Measurements from ENCODE around the gene APOC1. TPM values are rescaled to one million over a fixed set of nuclear protein-coding genes. Genes with fewer than 3 reads are reported as not detected.
"Not testable (repeated sequence)": the region's sequence is repeated elsewhere in the genome, so short reads cannot be mapped to it uniquely, and the experiment has no call there.

The APOC1 gene
- total RNA-seq, 1 experiment from 2014 or later, result 4.7 TPM

DNA sequence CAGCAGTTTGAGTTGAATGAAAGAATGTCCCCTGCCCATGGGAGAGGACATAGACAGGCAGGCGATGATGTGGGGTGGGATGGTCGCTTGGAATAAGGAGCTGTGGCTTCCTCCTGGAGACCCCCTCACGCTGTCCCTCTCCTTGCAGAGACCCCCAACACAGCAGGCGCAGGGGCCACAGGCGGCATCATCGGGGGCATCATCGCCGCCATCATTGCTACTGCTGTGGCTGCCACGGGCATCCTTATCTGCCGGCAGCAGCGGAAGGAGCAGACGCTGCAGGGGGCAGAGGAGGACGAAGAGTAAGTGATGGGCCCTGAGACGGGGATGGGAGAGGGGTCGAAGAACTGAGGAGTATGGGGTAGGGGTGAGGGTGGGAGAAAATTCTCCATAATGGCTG, 32.3 kb upstream of the APOC1 start:
- H3K36me3 Mint-ChIP-seq (ENCODE audit: insufficient read depth, unreplicated experiment), result peaks cover 74% of the 10 kb centered on the region
- intact Hi-C loops (cut with micrococcal nuclease; ENCODE audit: unreplicated experiment), result no loop called here

DNA sequence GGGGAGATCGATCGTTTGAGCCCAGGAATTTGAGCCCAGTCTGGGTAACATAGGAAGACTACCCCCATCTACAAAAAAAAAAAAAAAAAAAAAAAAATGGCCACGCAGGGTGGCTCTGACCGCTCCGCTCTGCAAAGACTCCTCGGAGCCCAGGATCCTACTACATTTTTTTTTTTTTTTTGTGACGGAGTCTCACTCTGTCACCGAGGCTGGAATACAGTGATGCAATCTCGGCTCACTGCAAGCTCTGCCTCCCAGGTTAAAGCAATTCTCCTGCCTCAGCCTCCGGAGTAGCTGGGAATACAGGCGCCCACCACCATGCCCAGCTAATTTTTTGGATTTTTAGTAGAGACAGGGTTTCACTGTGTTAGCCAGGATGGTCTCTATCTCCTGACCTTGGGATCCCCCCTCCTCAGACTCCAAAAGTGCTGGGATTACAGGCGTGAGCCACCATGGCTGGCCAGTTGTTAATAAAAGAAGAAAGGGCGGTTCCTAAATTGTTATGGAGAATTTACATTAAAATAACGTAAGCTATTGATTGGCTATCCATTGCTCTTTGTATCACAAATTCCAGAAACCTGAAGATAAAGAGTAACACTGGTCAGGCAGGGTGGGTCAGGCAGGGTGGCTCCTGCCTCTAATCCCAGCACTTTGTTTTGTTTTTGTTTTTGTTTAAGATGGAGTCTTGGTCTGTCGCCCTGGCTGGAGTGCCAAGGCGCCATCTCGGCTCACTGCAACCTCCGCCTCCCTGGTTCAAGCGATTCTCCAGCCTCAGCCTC, 31.6 kb upstream of the APOC1 start:
- H3K27me3 Mint-ChIP-seq (ENCODE audit: unreplicated experiment); DNase-seq; H3K9me3 Mint-ChIP-seq (ENCODE audit: low read depth, unreplicated experiment); intact Hi-C loops (cut with micrococcal nuclease; ENCODE audit: unreplicated experiment); H3K4me1 Mint-ChIP-seq (ENCODE audit: low read depth, unreplicated experiment); H3K4me3 Mint-ChIP-seq (ENCODE audit: low read depth, unreplicated experiment); H3K27ac Mint-ChIP-seq (ENCODE audit: unreplicated experiment); BruUV-seq (replicated peaks): not testable (repeated sequence)
- peaks cover 79% of the 10 kb centered on the region for H3K36me3 Mint-ChIP-seq (ENCODE audit: insufficient read depth, unreplicated experiment)
- CTCF ChIA-PET, result interaction anchor here (0.6 kb wide), 1 partner anchor 36 kb away, joined by 7 read pairs; no protein-coding TSS in a partner anchor

More for the DNA sequence above, 32.3 kb upstream of the APOC1 start:
- Mint-ChIP-seq H3K27ac (ENCODE audit: unreplicated experiment) (no peak overlapping the region), H3K4me3 (ENCODE audit: low read depth, unreplicated experiment) (no peak overlapping the region), H3K9me3 (ENCODE audit: low read depth, unreplicated experiment) (no peaks in the 10 kb centered on the region), H3K27me3 (ENCODE audit: unreplicated experiment) (no peaks in the 10 kb centered on the region), H3K4me1 (ENCODE audit: low read depth, unreplicated experiment) (peaks cover 7% of the 10 kb centered on the region)
- CTCF ChIA-PET, result interaction anchor here (0.6 kb wide), 1 partner anchor 36 kb away, joined by 7 read pairs; no protein-coding TSS in a partner anchor
- TF ChIP-seq, protein P1, sequence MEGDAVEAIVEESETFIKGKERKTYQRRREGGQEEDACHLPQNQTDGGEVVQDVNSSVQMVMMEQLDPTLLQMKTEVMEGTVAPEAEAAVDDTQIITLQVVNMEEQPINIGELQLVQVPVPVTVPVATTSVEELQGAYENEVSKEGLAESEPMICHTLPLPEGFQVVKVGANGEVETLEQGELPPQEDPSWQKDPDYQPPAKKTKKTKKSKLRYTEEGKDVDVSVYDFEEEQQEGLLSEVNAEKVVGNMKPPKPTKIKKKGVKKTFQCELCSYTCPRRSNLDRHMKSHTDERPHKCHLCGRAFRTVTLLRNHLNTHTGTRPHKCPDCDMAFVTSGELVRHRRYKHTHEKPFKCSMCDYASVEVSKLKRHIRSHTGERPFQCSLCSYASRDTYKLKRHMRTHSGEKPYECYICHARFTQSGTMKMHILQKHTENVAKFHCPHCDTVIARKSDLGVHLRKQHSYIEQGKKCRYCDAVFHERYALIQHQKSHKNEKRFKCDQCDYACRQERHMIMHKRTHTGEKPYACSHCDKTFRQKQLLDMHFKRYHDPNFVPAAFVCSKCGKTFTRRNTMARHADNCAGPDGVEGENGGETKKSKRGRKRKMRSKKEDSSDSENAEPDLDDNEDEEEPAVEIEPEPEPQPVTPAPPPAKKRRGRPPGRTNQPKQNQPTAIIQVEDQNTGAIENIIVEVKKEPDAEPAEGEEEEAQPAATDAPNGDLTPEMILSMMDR (IDR thresholded peaks at IDR 0.05; ENCODE audit: unreplicated experiment), result no peak
- DNase-seq, result no peak
- BruUV-seq (replicated peaks), result no TSS peak

DNA sequence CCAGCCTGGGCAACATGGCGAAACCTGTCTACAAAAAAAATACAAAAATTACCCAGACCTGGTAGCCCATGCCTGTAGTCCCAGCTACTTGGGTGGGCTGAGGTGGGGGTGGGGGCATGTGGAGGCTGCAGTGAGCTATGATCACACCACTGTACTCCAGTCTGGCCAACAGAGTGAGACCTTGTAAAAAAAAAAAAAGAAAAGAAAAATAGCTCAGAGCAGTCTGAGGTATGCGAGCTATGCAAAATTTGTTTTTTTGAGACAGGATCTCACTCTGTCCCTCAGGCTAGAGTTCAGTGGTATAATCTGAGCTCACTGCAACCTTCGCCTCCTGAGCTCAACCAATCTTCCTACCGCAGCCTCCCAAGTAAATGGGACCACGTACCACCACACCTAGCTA, 30.5 kb upstream of the APOC1 start:
- BruUV-seq (replicated peaks), result no TSS peak
- Mint-ChIP-seq H3K27ac (ENCODE audit: unreplicated experiment) (no peak overlapping the region), H3K9me3 (ENCODE audit: low read depth, unreplicated experiment) (no peaks in the 10 kb centered on the region), H3K27me3 (ENCODE audit: unreplicated experiment) (no peaks in the 10 kb centered on the region), H3K4me3 (ENCODE audit: low read depth, unreplicated experiment) (no peak overlapping the region), H3K36me3 (ENCODE audit: insufficient read depth, unreplicated experiment) (peaks cover 79% of the 10 kb centered on the region), H3K4me1 (ENCODE audit: low read depth, unreplicated experiment) (no peaks in the 10 kb centered on the region)
- no peak for DNase-seq
- intact Hi-C loops (cut with micrococcal nuclease; ENCODE audit: unreplicated experiment), result no loop called here
- CTCF ChIA-PET, result interaction anchor here (0.6 to 1.6 kb wide), 2 partner anchors 29 to 71 kb away, joined by 4 to 9 read pairs; partner anchors contain the start of gene CLPTM1
- TF ChIP-seq, protein P1 (IDR thresholded peaks at IDR 0.05; ENCODE audit: unreplicated experiment), result no peak

DNA sequence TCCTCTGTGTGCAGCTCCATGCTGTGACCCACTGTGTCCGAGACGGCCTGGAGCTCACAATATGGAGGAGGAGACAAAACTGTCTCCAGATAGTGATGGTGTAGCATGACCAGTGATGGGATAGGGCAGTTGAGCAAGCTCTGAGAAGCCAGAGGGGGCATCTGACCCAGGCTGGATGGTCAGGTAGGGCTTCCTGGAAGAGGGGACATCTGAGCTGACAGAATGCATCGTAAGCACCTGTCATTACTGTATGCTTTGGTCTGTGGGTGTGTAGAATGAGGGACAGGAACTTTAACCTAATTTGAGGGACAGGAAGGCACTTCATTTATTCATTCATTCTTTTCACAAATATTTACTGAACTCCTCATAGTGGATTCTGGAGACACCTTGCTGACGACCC, 29.8 kb upstream of the APOC1 start:
- BruUV-seq (replicated peaks), result no TSS peak
- Mint-ChIP-seq H3K4me1 (ENCODE audit: low read depth, unreplicated experiment) (no peaks in the 10 kb centered on the region), H3K27me3 (ENCODE audit: unreplicated experiment) (no peaks in the 10 kb centered on the region), H3K4me3 (ENCODE audit: low read depth, unreplicated experiment) (no peak overlapping the region), H3K36me3 (ENCODE audit: insufficient read depth, unreplicated experiment) (peaks cover 82% of the 10 kb centered on the region), H3K9me3 (ENCODE audit: low read depth, unreplicated experiment) (no peaks in the 10 kb centered on the region), H3K27ac (ENCODE audit: unreplicated experiment) (no peak overlapping the region)
- DNase-seq, result no peak
- intact Hi-C loops (cut with micrococcal nuclease; ENCODE audit: unreplicated experiment), result no loop called here
- TF ChIP-seq, protein P1 (IDR thresholded peaks at IDR 0.05; ENCODE audit: unreplicated experiment), result no peak
- CTCF ChIA-PET, result interaction anchor here (1.6 kb wide), 1 partner anchor 30 kb away, joined by 9 read pairs; no protein-coding TSS in a partner anchor

DNA sequence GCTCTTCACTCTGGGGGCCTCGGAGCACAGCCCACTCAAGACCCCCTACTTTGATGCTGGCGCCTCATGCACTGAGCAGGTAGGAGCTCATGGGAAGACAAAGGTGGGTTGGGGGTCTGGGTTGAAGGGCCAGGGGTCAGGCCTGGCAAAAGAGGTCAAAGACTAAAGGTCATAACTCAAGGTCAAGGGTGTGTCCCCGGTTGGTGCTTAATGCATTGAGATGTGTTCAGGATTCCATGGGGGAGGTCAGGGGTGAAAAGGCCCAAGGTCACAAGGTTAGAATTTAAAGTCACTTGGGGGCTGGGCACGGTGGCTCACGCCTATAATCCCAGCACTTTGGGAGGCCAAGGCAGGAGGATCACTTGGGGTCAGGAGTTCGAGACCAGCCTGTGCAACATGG, 28.3 kb upstream of the APOC1 start:
- H3K27ac Mint-ChIP-seq (ENCODE audit: unreplicated experiment), result no peak overlapping the region

More for the DNA sequence above, 28.3 kb upstream of the APOC1 start:
- intact Hi-C loops (cut with micrococcal nuclease; ENCODE audit: unreplicated experiment), result no loop called here
- Mint-ChIP-seq H3K4me3 (ENCODE audit: low read depth, unreplicated experiment) (no peak overlapping the region), H3K4me1 (ENCODE audit: low read depth, unreplicated experiment) (peaks cover 11% of the 10 kb centered on the region), H3K36me3 (ENCODE audit: insufficient read depth, unreplicated experiment) (peaks cover 87% of the 10 kb centered on the region), H3K9me3 (ENCODE audit: low read depth, unreplicated experiment) (no peaks in the 10 kb centered on the region), H3K27me3 (ENCODE audit: unreplicated experiment) (no peaks in the 10 kb centered on the region)
- TF ChIP-seq, protein P1 (IDR thresholded peaks at IDR 0.05; ENCODE audit: unreplicated experiment), result no peak
- no peak for DNase-seq
- CTCF ChIA-PET, result no interaction called here
- no TSS peak for BruUV-seq (replicated peaks)
